NCI-H2227 treated with DMSO at 0.1 percent for 48 hours (cell line): ENCODE measurements around the gene PHF21A.
A peak's percentile ranks its signal among the peaks of the same experiment; 100 is the strongest.
"Not testable (repeated sequence)": the region's sequence is repeated elsewhere in the genome, so short reads cannot be mapped to it uniquely, and the experiment has no call there.

Experiments
- DNase-seq: peaks from one replicate; lab custom pipeline; 2025; lab: John Stamatoyannopoulos, UW

PHF21A gene

GRCh38 chr11:45921561-45922424 is 199.5 kb downstream of the PHF21A start:
- no peak for DNase-seq

GRCh38 chr11:45920531-45921477 is 200.4 kb downstream of the PHF21A start:
- DNase-seq: no peak

DNA sequence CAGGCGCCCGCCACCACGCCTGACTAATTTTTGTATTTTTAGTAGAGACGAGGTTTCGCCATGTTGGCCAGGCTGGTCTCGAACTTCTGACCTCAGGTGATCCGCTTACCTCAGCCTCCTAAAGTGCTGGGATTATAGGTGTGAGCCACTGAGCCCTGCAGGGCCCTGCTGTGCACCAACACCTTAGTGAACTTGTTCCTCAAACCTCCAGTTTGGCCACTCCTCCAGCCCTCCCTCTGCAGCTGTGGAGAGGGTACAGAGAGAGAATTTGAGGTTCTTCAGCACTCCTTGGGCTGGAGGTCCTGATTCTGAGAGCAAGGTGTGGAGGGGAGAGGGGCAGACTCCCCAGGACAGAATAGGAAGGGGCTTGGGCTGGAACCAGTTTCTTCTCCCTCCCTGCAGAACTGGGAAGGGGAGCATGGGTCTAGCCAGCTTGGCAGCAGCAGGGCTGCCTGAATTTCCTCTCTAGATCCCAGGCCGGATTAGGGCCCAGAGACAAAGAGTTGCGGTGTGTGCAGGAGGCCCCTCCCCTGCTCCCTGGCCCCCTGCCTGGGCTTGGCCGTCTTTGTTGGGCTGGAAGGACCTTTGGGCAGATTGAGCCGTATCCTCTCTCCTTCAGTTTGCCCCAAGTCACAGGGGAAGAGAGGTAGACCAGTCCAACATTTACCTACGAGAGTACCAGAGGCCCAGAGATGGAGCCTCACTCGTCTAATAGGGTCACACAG is 201.3 kb downstream of the PHF21A start:
- DNase-seq: no peak

DNA sequence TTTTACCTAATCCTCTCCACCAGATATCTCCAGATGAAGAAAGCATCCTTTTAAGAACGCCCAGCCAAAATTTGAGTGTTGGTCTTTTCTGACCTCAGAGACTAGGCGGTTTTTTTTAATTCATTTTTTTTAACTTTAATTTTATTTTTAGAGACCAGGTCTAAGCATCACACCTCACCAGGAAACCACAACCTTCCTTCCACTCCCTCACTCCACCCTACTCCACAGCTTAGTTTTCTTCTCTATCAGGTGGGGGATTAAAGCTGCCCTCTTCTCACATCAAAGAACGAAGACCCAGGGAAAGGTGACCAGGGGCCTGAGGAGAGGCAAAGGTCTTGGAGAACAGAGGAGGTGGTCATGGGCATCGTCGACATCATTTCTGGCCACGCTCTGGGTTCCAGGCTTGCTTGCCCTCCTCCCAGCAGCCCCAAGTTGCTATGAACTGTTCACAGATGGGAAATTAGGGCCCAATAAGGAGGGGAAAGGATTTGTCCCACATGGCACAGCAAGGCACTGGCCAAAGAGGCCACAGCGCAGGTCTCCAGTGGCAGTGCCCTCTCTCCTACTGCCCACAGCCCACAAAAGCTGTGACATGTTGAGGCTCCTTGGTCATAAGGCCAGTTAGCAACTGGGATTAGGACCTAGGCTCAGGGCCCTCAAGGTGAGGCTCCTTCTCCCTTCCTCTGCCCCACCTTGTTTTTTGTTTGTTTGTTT is 202.1 kb downstream of the PHF21A start:
- DNase-seq: no peak

DNA sequence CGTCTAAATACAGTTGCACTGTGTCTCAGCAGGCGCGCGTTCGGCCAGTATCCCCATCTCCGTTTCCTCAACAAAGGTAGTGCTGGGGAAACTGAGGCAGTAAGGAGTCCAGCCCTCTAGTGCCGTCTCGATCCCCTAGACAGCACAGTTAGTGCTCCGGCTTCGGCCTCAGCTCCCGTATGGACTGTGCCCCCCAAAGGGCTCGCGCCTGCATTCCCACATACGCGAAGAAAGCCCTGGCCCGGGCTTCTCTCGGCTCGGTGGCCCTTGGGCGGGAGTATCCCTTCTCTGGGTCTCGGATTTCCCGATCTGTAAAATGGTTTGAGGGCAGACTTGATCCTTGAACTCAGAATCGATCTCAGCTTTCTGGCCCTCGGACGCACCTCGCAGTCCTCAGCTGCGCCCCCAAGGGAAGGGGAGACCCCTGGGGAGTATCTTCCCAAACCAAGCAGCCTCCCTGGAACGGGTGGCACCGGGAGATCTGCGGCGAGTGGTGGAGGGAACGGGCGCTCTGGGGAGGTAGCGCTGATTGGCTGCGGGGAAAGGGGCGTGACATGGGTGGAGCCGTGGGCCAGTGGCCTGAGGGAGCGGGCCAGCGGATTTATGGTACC is 202.8 kb downstream of the PHF21A start:
- peak; percentile 86 for DNase-seq

- peak; percentile 96 for DNase-seq
Observed at GRCh38 chr11:45917623-45918330, 203.5 kb downstream of the PHF21A start, which contains the start of gene PEX16. TSS of gene PEX16 (minus strand) at chr11:45917877. CDS start at chr11:45917811, 66 bp downstream.

DNA sequence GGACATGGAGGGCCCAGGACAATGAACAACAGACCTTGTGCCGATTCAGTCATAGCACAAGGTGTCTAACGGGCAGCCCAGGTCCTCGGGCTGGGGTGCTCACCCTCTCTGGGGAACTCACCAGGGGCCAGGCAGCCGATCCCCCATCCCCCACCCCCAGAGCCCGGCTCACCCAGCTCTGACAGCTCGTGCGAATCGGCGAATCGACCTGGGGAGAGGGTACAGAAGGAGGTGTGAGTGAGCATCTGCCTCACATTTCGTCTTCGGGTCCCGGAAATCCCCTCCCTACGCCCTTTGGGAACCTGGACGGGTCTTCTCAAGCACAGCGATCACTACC is 204.0 kb downstream of the PHF21A start:
- DNase-seq: no peak

DNA sequence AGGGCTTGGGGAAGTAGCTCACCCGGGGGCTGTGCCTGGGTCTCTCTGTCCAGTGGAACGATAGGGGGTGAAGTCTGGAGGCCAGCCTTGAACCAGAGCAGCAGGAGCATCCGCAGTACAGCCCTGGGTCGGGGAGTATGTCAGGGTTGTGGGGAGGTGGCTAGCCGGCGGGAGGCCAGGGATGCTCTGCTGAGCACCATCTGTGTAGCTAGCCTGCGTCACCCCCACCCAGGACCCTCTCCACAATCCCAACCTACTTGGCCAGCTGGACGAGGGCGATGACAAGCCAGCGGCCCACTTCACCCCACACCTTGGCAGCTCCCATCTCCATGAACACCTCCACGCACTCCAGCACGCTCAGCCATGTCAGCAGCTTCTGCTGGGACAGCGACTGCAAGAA is 205.8 kb downstream of the PHF21A start:
- no peak for DNase-seq

- DNase-seq: no peak
Observed at GRCh38 chr11:45913942-45914635, 207.2 kb downstream of the PHF21A start.

- DNase-seq: no peak
Observed at GRCh38 chr11:45913514-45913913, 207.7 kb downstream of the PHF21A start.

GRCh38 chr11:45910623-45911022 is 210.6 kb downstream of the PHF21A start:
- no peak for DNase-seq

DNA sequence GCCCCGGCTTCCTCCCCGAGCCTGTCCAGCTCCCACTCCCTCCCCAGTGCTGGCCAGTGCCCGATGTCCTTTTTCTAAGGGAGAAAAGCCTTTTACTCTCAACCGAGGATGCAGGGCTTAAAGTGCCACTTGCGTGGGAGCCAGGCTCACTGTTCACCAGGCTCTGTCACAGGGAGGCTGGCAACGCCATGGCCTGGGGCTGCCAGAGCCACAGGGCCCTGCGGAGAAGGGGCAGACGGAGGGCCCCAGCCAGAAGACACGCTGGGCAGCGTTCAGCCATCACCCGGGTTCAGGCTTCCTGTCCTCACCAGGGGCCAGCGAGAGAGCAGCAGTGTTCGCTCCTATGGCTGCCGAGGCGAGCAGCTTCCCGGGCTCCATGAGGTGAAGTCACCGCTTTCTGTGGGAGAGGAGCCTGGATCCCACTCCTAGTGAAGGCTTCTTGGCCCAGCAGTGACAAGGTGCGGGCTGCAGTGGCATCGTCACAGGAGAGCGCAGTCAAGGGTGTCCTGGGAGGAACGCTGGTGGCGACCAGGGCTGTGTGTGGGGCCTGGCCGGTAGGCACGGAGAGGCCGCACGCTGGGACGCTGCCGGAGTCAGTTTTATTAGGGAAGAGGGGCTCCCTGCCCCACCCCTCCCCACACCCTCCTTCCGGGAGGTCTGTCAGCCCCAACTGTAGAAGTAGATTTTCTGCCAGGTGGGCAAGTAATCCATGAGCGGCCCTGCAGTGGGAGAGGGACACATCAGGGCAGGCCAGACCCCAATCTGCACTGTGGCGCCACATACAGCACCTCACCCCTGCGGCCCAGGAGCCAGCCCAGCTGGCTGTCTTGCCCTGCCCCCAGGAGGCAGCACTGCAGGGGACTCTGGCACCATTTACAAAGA is 211.4 kb downstream of the PHF21A start:
- DNase-seq: no peak

DNA sequence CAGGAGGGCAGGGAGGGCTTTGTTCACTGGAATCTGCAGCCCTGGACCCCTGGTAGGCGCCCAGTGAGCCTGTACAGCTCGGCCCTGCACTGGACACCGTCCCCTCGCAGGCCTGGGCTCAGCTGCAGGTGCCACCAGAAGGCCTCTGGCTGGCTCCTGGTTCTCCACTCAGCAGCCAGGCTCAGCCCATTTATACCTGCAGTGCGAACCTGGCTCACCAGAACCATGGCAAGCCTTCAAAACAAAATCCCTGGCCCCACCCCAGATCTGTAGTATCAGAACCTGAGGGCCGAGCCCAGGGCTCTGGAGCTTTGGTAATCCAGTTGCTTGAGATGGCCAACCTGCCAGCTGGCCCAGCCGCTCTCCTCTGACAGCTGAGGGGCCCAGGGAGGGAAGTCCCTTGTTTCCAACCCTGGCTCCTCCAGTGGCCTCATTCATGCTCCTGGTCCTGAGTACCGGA is 213.3 kb downstream of the PHF21A start:
- DNase-seq: no peak

DNA sequence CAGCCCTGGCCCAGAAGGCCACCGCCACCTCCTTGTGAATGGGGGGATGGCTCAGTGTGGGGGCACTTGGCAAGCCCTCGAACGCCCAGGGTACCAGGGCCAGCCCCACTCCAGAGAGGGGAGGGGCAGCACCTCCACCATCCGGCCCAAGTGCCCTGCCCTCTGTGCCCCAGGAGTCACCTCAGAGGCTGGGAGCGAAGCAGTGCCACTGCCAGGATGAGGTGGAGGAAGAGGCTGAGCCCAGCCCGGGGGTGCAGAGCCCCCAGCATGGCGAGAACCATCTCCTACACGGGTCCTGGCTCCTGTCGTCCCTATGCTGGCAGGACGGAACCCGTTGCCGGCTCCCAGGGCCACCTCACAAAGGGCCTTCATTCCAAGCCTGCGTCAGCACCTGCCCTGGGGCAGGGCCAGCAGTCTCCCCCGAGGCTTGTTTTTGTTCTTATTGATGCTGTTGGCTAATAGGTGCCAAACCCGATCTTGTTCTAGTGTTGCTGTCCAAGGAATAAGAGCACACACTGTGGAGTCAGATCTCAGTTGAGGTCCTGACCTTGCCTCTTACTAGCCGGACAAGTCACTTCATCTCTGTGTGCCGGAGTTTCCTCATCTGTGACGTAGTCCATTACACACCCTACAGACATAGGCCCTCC is 214.2 kb downstream of the PHF21A start, which contains the start of gene FREY1:
FREY1 (minus strand) TSS at position 307 of the 647 bp plus-strand sequence; CDS start at position 281, 26 bp downstream.
- no peak for DNase-seq

GRCh38 chr11:45906096-45906682 is 215.1 kb downstream of the PHF21A start:
- no peak for DNase-seq

- not testable (repeated sequence) for DNase-seq
Observed at GRCh38 chr11:45905576-45905975, 215.7 kb downstream of the PHF21A start.

DNA sequence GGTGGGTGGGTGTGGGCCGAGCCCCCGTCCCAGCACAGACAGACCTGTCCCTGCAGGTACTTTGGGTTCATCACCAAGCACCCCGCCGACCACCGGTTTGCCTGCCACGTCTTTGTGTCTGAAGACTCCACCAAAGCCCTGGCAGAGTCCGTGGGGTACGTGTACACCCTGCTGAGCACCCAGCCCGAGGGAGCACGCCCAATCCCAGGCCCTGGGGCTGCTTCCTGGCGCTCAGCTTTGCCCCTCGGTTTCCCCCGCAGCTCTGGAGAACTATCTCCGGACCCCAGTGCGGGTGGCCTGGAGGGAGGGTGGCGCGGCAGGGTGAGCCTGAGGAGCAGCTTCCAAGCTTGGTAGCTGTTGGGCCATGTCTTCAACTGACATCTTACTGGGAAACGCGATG is 216.2 kb downstream of the PHF21A start:
- DNase-seq: no peak
